ENCODE data around the gene LDLRAD4. TPM values are rescaled to one million over a fixed set of nuclear protein-coding genes. Genes with fewer than 3 reads are reported as not detected.
A peak's percentile ranks its signal among the peaks of the same experiment; 100 is the strongest.

Gene LDLRAD4
- total and polyA plus RNA-seq, 8 donors: 2.0 to 47.9 (median 9.0) TPM

GRCh38 chr18:13437034-13437433 lies 218.5 kb downstream of the LDLRAD4 start:
- H3K4me3 ChIP-seq: no peak overlapping the region
- no peak for DNase-seq
- TF ChIP-seq POLR2AphosphoS5 (IDR thresholded peaks at IDR 0.05) (no peak), POLR2A (IDR thresholded peaks at IDR 0.05) (no peak), CTCF (IDR thresholded peaks at IDR 0.05) (no peak), EP300 (IDR thresholded peaks at IDR 0.05) (no peak)
- whole genome bisulfite sequencing, 5 donors: 81 to 86% (median 84%) methylated on average over 6 of the region's 6 CpGs
- no peaks in the 10 kb centered on the region for H3K27me3 ChIP-seq
- H3K36me3 ChIP-seq: no peaks in the 10 kb centered on the region
- H3K27ac ChIP-seq: peak overlapping the region in 1 of 5 donors; percentile 6
- peaks cover 0 to 16% (median 0%) of the 10 kb centered on the region in 4 donors for H3K4me1 ChIP-seq
- intact Hi-C loops (cut with DNase I; ENCODE audit: low total_unique reads): no loop called here
- no peaks in the 10 kb centered on the region for H3K9me3 ChIP-seq

GRCh38 chr18:13437796-13438506 lies 219.4 kb downstream of the LDLRAD4 start:
- Histone ChIP-seq H3K27me3 (no peaks in the 10 kb centered on the region), H3K36me3 (no peaks in the 10 kb centered on the region), H3K27ac (no peak overlapping the region), H3K4me3 (no peak overlapping the region), H3K4me1 (peaks cover 0 to 16% (median 0%) of the 10 kb centered on the region in 4 donors), H3K9me3 (no peaks in the 10 kb centered on the region)
- TF ChIP-seq CTCF (IDR thresholded peaks at IDR 0.05): no peak
- no peak for TF ChIP-seq POLR2AphosphoS5 (IDR thresholded peaks at IDR 0.05)
- TF ChIP-seq POLR2A (IDR thresholded peaks at IDR 0.05): no peak
- TF ChIP-seq EP300 (IDR thresholded peaks at IDR 0.05): no peak
- DNase-seq: peak in 1 of 2 donors; percentile 33
- intact Hi-C loops (cut with DNase I; ENCODE audit: low total_unique reads): no loop called here
- WGBS, 5 donors: 78 to 83% (median 83%) methylated on average over 17 of the region's 17 CpGs

- Histone ChIP-seq H3K27me3 (no peaks in the 10 kb centered on the region), H3K4me3 (no peak overlapping the region), H3K36me3 (no peaks in the 10 kb centered on the region), H3K27ac (no peak overlapping the region), H3K9me3 (no peaks in the 10 kb centered on the region), H3K4me1 (peaks cover 0 to 16% (median 0%) of the 10 kb centered on the region in 4 donors)
- DNase-seq: no peak
- WGBS, 5 donors: 82 to 94% (median 87%) methylated on average over 4 of the region's 4 CpGs
- intact Hi-C loops (cut with DNase I; ENCODE audit: low total_unique reads): no loop called here
- TF ChIP-seq EP300 (IDR thresholded peaks at IDR 0.05) (no peak), POLR2AphosphoS5 (IDR thresholded peaks at IDR 0.05) (no peak), CTCF (IDR thresholded peaks at IDR 0.05) (no peak), POLR2A (IDR thresholded peaks at IDR 0.05) (no peak)
These were observed 220.0 kb downstream of the LDLRAD4 start for GRCh38 chr18:13438507-13439056.

DNA sequence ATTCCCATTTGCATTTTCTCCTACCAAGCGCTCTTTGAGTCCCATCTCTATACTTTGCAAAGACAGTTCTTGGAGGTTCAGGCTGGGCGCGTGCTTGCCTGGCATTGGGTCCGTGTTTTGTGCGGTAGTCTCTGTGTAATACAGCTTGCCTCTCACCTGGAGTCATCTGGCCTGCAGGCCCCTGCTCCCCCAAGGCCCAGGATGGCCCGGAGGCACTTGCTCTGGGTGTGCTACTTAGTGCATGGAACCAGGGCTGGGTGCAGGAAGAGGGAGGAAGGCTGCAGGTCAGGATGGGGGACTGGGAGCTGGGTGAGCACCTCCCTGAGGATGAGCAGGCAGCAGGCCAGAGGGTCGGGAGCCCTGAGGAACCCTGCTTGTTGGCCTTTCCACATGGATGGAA lies 220.9 kb downstream of the LDLRAD4 start:
- 89 to 95% (median 94%) methylated on average over 6 to 7 of the region's 7 CpGs for WGBS, 5 donors
- no peaks in the 10 kb centered on the region for H3K36me3 ChIP-seq
- no peak overlapping the region for H3K4me3 ChIP-seq
- no peaks in the 10 kb centered on the region for H3K9me3 ChIP-seq
- intact Hi-C loops (cut with DNase I; ENCODE audit: low total_unique reads): no loop called here
- DNase-seq: no peak
- no peak overlapping the region for H3K27ac ChIP-seq
- TF ChIP-seq CTCF (IDR thresholded peaks at IDR 0.05): no peak
- TF ChIP-seq POLR2A (IDR thresholded peaks at IDR 0.05): no peak
- TF ChIP-seq EP300 (IDR thresholded peaks at IDR 0.05): no peak
- TF ChIP-seq POLR2AphosphoS5 (IDR thresholded peaks at IDR 0.05): no peak
- no peaks in the 10 kb centered on the region for H3K27me3 ChIP-seq
- H3K4me1 ChIP-seq: peaks cover 0 to 16% (median 0%) of the 10 kb centered on the region in 4 donors

Measured in stomach (tissue), 9 donors.